GM12872 (cell line): ENCODE results near the gene SEMA5B.

ENCODE experiments used
- CTCF ChIP-seq: IDR thresholded peaks from 3 replicates; pipeline ENCODE4 v1.5.1; 2011; ENCODE audit warnings: low read depth, mild to moderate bottlenecking, low read length, moderate library complexity; ENCODE audit not compliant: insufficient read depth

SEMA5B gene

DNA sequence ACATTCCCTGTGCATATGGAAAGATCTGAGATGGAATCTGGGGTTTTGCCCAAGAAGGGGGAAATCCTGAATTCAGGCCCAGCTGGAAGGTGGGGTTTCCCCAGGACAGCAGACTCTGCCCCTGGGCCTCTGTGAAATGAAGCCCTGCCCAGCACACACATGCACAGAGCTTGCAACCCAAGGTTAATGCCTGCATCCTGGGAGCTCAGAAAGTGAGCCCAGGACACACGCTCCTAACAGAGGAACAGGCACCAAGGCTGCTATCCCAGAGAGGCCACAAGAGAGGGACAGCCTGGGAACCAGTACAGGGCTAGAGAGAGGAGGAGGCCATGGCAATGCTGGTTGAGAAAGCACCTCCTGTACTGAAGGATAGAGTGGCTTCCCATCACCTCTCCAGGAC is 16.1 kb downstream of the SEMA5B start:
- TF ChIP-seq CTCF, result no peak

DNA sequence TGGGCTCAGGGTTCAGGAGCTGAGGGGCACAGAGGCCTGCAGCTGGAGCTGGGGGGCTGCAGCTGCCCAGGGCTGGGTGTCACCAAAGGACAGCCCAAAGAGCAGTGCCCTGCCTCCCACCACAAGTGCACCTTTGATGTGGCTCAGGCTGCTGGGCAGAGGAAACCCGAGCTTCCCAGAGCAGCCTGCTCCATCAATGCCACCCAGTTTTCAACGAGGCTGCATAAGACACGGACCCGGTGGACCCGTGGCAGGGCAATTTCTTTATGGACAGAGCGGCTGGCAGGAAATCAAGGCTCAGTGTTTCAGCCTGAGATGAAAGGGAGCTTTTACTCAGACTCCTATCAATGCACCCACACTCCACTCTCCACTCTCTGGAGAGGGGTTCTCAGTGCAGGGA is 18.7 kb downstream of the SEMA5B start:
- TF ChIP-seq CTCF, result no peak

GRCh38 chr3:123006609-123007008 is 21.0 kb downstream of the SEMA5B start:
- no peak for TF ChIP-seq CTCF

GRCh38 chr3:123005291-123005690 is 22.3 kb downstream of the SEMA5B start:
- TF ChIP-seq CTCF, result no peak

DNA sequence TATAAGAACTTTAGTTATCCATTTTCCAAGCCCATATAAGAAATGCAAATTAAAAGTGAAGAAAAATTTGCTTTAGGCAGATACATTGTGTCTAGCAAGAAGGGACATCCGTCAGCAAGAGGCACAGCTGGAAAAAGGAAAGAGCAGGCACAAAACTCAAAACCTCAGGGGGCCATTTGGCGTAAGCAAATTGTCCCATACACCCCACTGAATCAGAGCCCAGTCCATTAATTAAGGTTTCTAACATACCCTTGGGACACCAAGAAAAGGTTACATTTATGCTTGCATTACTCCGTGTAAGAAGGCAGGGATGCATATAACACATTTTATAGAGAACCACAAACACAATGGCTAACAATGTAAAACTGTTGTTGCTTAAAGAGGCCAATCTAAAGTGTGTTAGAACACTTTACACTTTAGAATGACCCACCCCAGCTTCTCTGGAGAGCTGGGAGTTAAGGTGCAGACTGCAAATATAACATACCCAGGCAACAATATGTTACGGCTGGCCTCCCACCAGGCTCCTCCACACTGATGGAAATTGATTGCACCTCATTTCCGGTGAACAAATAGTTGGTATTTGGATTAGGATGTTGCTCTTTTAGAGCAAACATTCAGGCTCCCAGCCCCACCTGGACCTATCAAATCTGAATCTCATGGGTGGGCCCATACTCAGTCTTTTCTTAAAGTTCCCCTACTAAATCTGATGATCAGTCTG is 23.2 kb downstream of the SEMA5B start:
- TF ChIP-seq CTCF, result no peak

DNA sequence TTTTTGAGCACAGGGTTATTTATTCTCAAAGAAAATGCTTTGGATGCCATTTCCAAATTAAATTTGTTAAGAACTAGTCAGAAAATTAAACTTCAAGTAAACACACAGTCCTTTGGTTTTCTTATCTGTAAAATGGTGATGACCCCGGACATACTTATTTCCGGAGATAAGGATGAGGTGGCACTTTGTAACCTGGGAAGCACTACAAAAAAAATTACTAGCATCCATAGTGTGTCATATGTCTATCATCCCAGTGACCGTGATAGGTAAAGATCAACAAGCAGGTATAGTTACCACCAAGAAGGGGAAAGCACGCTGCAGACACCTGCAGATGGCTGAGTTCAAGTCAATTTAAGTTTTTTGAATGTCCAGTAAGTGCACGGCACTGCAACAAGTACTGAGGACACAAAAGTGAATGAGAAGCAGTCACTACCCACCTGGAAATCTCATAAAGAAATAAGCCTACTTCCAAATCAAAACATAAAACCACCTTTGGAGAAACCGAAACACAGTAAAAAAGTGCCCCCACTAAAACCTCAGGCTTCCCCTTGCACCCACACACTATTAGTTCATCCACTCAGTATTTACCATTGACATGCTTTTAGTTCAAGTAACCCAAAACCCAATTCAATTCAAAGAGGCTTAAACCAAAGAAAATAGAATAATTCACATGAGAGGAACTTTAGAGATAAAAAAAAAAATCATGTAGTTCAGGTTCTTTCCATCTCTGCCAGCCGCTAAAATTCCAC is 24.6 kb downstream of the SEMA5B start:
- no peak for TF ChIP-seq CTCF

GRCh38 chr3:123002100-123002748 is 25.3 kb downstream of the SEMA5B start:
- TF ChIP-seq CTCF, result no peak
